ENCODE measurements around the gene NECTIN4.

DNA sequence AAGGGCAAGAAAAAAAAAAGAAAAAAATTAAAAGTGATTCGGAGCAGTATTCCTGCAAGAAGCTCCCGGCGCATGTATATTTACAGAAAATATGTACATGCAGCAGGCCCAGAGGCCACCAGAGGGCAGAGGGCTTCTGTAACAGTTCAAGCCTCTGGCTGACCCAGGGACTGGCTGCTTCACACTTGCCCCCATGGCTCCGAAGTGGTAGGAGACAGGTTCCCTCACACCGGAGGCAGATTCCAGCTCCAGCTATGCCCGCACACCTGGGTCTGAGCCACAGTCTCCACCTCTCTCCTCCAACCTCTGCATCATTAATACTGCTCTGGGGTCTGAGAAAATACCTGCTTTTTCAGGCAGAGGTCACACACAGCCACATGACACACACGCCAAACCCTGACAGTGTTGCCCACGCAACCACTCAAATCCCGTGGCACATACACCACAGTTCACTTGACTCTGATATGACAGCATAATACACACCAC lies 17.4 kb downstream of the NECTIN4 start:
- TF ChIP-seq, protein P1, sequence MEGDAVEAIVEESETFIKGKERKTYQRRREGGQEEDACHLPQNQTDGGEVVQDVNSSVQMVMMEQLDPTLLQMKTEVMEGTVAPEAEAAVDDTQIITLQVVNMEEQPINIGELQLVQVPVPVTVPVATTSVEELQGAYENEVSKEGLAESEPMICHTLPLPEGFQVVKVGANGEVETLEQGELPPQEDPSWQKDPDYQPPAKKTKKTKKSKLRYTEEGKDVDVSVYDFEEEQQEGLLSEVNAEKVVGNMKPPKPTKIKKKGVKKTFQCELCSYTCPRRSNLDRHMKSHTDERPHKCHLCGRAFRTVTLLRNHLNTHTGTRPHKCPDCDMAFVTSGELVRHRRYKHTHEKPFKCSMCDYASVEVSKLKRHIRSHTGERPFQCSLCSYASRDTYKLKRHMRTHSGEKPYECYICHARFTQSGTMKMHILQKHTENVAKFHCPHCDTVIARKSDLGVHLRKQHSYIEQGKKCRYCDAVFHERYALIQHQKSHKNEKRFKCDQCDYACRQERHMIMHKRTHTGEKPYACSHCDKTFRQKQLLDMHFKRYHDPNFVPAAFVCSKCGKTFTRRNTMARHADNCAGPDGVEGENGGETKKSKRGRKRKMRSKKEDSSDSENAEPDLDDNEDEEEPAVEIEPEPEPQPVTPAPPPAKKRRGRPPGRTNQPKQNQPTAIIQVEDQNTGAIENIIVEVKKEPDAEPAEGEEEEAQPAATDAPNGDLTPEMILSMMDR (conservative IDR thresholded peaks at IDR 0.05 in 1 of 2, IDR thresholded peaks at IDR 0.05 in 1 of 2; ENCODE audit: extremely low read depth in 1 of 2, insufficient read depth in 1 of 2, low read depth in 1 of 2, low read length in 2 of 2): peak; percentile 64 to 71
- TF ChIP-seq EZH2 (IDR thresholded peaks at IDR 0.05; ENCODE audit: borderline replicate concordance, low read length): no peak

Data from mammary epithelial cell (primary cell).